GM12878 (cell line): ENCODE measurements around the gene PDLIM5. TPM values are rescaled to one million over a fixed set of nuclear protein-coding genes. Genes with fewer than 3 reads are reported as not detected.

Experiments used
- ATAC-seq: fragments of 200-7000 bp; cut with Tn5 transposase; 3 replicates; pipeline ENCODE4 v1.9.1; 2020; ENCODE audit warnings: mild to moderate bottlenecking, moderate library complexity
- BruUV-seq: library from RNA; stranded (reverse); fragments of 400-500 nt; replicated peaks from 2 replicates; lab custom pipeline; 2021; lab: Mats Ljungman, UMichigan
- CTCF ChIA-PET: fragments of 300-600 bp; sonication (Branson Sonifier 250); formaldehyde crosslinking; extraction: SDS; loops from one replicate; lab custom pipeline; 2021; ENCODE audit warnings: inconsistent platforms; lab: Yijun Ruan, JAX
- POLR2A ChIA-PET: fragments of 350-600 bp; formaldehyde crosslinking; extraction: SDS; loops from one replicate; lab custom pipeline; 2021; ENCODE audit warnings: inconsistent platforms; lab: Charles Lee
- RAD21 ChIA-PET: fragments of 300-600 bp; sonication (Branson Sonifier 250); formaldehyde crosslinking; loops from one replicate; lab custom pipeline; 2023; ENCODE audit warnings: antibody characterized with exemption; ENCODE audit not compliant: unreplicated experiment; lab: Charles Lee
- SMC1A ChIA-PET: fragments of 300-600 bp; sonication (Branson Sonifier 250); formaldehyde crosslinking; loops from one replicate; lab custom pipeline; 2023; ENCODE audit not compliant: unreplicated experiment, uncharacterized antibody; lab: Charles Lee
- DNase-seq: peaks from one replicate; pipeline ENCODE4 v3.0.0-alpha.2; 2011; ENCODE audit warnings: low read depth, low spot score
- FAIRE-seq: peaks from 3 replicates; lab custom pipeline; 2011; peaks lifted over from hg19 to GRCh38; lab: Jason Lieb, UNC
- H2AFZ ChIP-seq: 2 replicates; pipeline ENCODE4 v1.6.0; 2011; ENCODE audit warnings: low read depth, low read length, control low read depth; ENCODE audit not compliant: control insufficient read depth
- H3K27ac ChIP-seq: 2 replicates; pipeline ENCODE4 v1.5.1; 2011; ENCODE audit warnings: control low read depth; ENCODE audit not compliant: control insufficient read depth, insufficient read depth
- H3K27me3 ChIP-seq, 2 experiments: replicated peaks in 1 of 2; 2 replicates each; pipeline versions ENCODE4 v1.6.0 to v1.6.1; 2011; ENCODE audit warnings: low read length in 1 of 2; ENCODE audit not compliant: control insufficient read depth in 2 of 2, insufficient read depth in 2 of 2
- H3K36me3 ChIP-seq, 2 experiments: 2 replicates each; pipeline ENCODE4 v1.5.1; 2011; ENCODE audit warnings: low read length in 1 of 2; ENCODE audit not compliant: control insufficient read depth in 2 of 2, insufficient read depth in 2 of 2
- H3K4me1 ChIP-seq: 2 replicates; pipeline ENCODE4 v1.6.1; 2011; ENCODE audit warnings: mild to moderate bottlenecking, low read length, moderate library complexity, mixed read lengths; ENCODE audit not compliant: control insufficient read depth, insufficient read depth
- H3K4me2 ChIP-seq: 2 replicates; pipeline ENCODE4 v1.6.0; 2011; ENCODE audit warnings: control low read depth; ENCODE audit not compliant: control insufficient read depth, insufficient read depth
- H3K4me3 ChIP-seq: fragments of 200-600 bp; sonication (generic); 2 replicates; pipeline ENCODE4 v1.5.1; 2016
- H3K79me2 ChIP-seq: 2 replicates; pipeline ENCODE4 v1.6.0; 2011; ENCODE audit warnings: low read length; ENCODE audit not compliant: control insufficient read depth, insufficient read depth
- H3K9ac ChIP-seq: 2 replicates; pipeline ENCODE4 v1.8.0; 2011; ENCODE audit warnings: low read length, control low read depth, mixed read lengths; ENCODE audit not compliant: control insufficient read depth, insufficient read depth
- H3K9me3 ChIP-seq: replicated peaks from 3 replicates; pipeline ENCODE4 v1.5.1; 2011; ENCODE audit warnings: mild to moderate bottlenecking, low read length; ENCODE audit not compliant: control insufficient read depth, insufficient read depth
- H4K20me1 ChIP-seq: 2 replicates; pipeline ENCODE4 v1.6.0; 2011; ENCODE audit not compliant: control insufficient read depth, insufficient read depth
- ASH2L ChIP-seq: fragments of 300-600, 200-600 bp; sonication (generic); IDR thresholded peaks from 2 replicates; pipeline ENCODE4 v1.6.1; 2017; ENCODE audit warnings: low read depth, mild to moderate bottlenecking, borderline replicate concordance
- CEBPZ ChIP-seq: fragments of 150-350 bp; IDR thresholded peaks from 2 replicates; pipeline ENCODE4 v1.6.1; 2016; ENCODE audit warnings: low read depth, low read length
- CREM ChIP-seq: IDR thresholded peaks from 2 replicates; pipeline ENCODE4 v1.6.1; 2014; ENCODE audit warnings: antibody characterized with exemption, low read depth
- ESRRA ChIP-seq: IDR thresholded peaks from 2 replicates; pipeline ENCODE4 v1.6.1; 2012; ENCODE audit warnings: mild to moderate bottlenecking, low read length, improper control_type of control experiment
- FOXM1 ChIP-seq: IDR thresholded peaks from 2 replicates; pipeline ENCODE4 v1.6.1; 2012; ENCODE audit warnings: low read depth, mild to moderate bottlenecking, inconsistent platforms, low read length, moderate library complexity
- LARP7 ChIP-seq: fragments of 450-650 bp; IDR thresholded peaks from 2 replicates; pipeline ENCODE4 v1.6.1; 2017; ENCODE audit warnings: mild to moderate bottlenecking
- PRDM15 ChIP-seq: fragments of 450-650 bp; formaldehyde crosslinking; IDR thresholded peaks from 2 replicates; pipeline ENCODE4 v1.4.0; 2020; ENCODE audit warnings: mild to moderate bottlenecking, moderate library complexity
- TBL1XR1 ChIP-seq: IDR thresholded peaks from 2 replicates; pipeline ENCODE4 v1.6.1; 2012; ENCODE audit warnings: low read depth, low read length, improper control_type of control experiment
- USF2 ChIP-seq: IDR thresholded peaks from 2 replicates; pipeline ENCODE4 v1.6.1; 2011; ENCODE audit warnings: low read depth, low read length, improper control_type of control experiment, borderline replicate concordance
- ZBTB4 ChIP-seq: fragments of 450-650 bp; formaldehyde crosslinking; IDR thresholded peaks from 2 replicates; pipeline ENCODE4 v1.4.0; 2022; ENCODE audit warnings: mild to moderate bottlenecking, moderate library complexity
- ZNF24 ChIP-seq: fragments of 450-650 bp; IDR thresholded peaks from 2 replicates; pipeline ENCODE4 v1.6.1; 2017; ENCODE audit warnings: antibody characterized with exemption, mild to moderate bottlenecking
- ZSCAN29 ChIP-seq: fragments of 450-650 bp; IDR thresholded peaks from 2 replicates; pipeline ENCODE4 v1.6.1; 2017; ENCODE audit warnings: mild to moderate bottlenecking, moderate library complexity
- in situ Hi-C: fragments of 300-500 bp; cut with MboI; formaldehyde crosslinking; loops from 9 replicates; pipeline ENCODE4 v1.14.3; 2018; ENCODE audit warnings: mixed read lengths
- intact Hi-C: fragments of 100-400 bp; cut with micrococcal nuclease; formaldehyde crosslinking; loops from one replicate; pipeline ENCODE4 v1.14.2; 2022; ENCODE audit not compliant: unreplicated experiment
- polyA plus RNA-seq, 11 experiments: library from polyadenylated mRNA; depleted of rRNA in 4 of 11; unstranded in 6 of 11; stranded (reverse) in 5 of 11; fragments of >200 nt; fragmentation: Nextera tagmentation in 4 of 11; fragmentation: Illumina TruSeq in 1 of 11; extraction: Ambion mirVana in 4 of 11; extraction: Trizol in 1 of 11; gene quantifications; 1 replicate in 1 of 11; 2 replicates in 10 of 11; pipeline versions ENCODE4 v1.2.1 to v1.2.3, GENCODE V29; 2011 to 2016; ENCODE audit warnings: inconsistent platforms in 2 of 11, missing spikeins in 2 of 11, low read depth in 1 of 11
- total RNA-seq, 4 experiments: library from RNA; depleted of rRNA in 3 of 4; stranded (reverse); fragments of >200 nt in 3 of 4; fragmentation: Illumina TruSeq in 1 of 4; extraction: Trizol in 1 of 4; gene quantifications; 2 replicates each; pipeline versions ENCODE4 v1.2.1 to v1.2.3, GENCODE V29; 2013 to 2021

Gene PDLIM5
- total and polyA plus RNA-seq, 10 of the 15 experiments (the other 5 are each of a cell fraction or from before 2014, with no cell fraction given): 10.0 to 52.9 (median 20.7) TPM

- H3K27ac ChIP-seq: no peak overlapping the region
- no TSS peak for BruUV-seq
- ChIA-PET CTCF (no interaction called here), POLR2A (no interaction called here), RAD21 (no interaction called here), SMC1A (no interaction called here)
- H3K4me3 ChIP-seq: no peak overlapping the region
- intact Hi-C loops: no loop called here
- H3K4me1 ChIP-seq: no peaks in the 10 kb centered on the region
- FAIRE-seq (no peak), ATAC-seq (no peak), DNase-seq (no peak)
- H3K4me2 ChIP-seq: no peak overlapping the region
- H3K9ac ChIP-seq: no peak overlapping the region
- no peaks in the 10 kb centered on the region for H3K36me3 ChIP-seq
- H4K20me1 ChIP-seq: no peaks in the 10 kb centered on the region
- H2AFZ ChIP-seq: no peak overlapping the region
- in situ Hi-C loops: no loop called here
- H3K79me2 ChIP-seq: no peaks in the 10 kb centered on the region
- no peaks in the 10 kb centered on the region for H3K27me3 ChIP-seq
- H3K9me3 ChIP-seq: no peaks in the 10 kb centered on the region
- TF ChIP-seq ASH2L (no peak), FOXM1 (no peak), ZSCAN29 (no peak), ZNF24 (no peak), LARP7 (no peak), USF2 (no peak), TBL1XR1 (no peak), CREM (no peak), CEBPZ (no peak), ZBTB4 (CRISPR knock-in tag) (no peak), ESRRA (no peak), PRDM15 (no peak)
These were observed 248.6 kb downstream of the PDLIM5 start for GRCh38 chr4:94700298-94700697.
